K562 (cell line): Measurements from ENCODE around the gene HPS5. TPM values are rescaled to one million over a fixed set of nuclear protein-coding genes. Genes with fewer than 3 reads are reported as not detected.

Source experiments
- ATAC-seq: fragments of 200-7000 bp; cut with Tn5 transposase; 3 replicates; pipeline ENCODE4 v1.9.1; 2020; ENCODE audit warnings: moderate library complexity
- BruUV-seq: library from RNA; stranded (reverse); fragments of 400-500 nt; replicated peaks from 2 replicates; lab custom pipeline; 2021; lab: Mats Ljungman, UMichigan
- CTCF ChIA-PET: fragments of 300-600 bp; formaldehyde crosslinking; extraction: SDS; loops from one replicate; lab custom pipeline; 2021; ENCODE audit warnings: low intra/inter-chr PET ratio; lab: Yijun Ruan, JAX
- POLR2A ChIA-PET: fragments of 300-600, 350-650 bp; sonication (Branson Sonifier 250); formaldehyde crosslinking; extraction: SDS; loops from one replicate; lab custom pipeline; 2021; ENCODE audit warnings: antibody characterized with exemption, inconsistent platforms; lab: Yijun Ruan, JAX
- DNase-seq, 4 experiments: peaks; one replicate each; pipeline versions ENCODE4 v3.0.0 to v3.0.0-alpha.2; 2011 to 2018; ENCODE audit warnings: low spot score in 3 of 4, mixed read lengths in 3 of 4; ENCODE audit errors: extremely low read depth in 1 of 4
- FAIRE-seq: peaks from 2 replicates; lab custom pipeline; 2011; peaks lifted over from hg19 to GRCh38; lab: Jason Lieb, UNC
- H2AFZ ChIP-seq: 2 replicates; pipeline ENCODE4 v1.6.0; 2011; ENCODE audit warnings: low read depth, low read length, control low read depth, inconsistent platforms
- H3K27ac ChIP-seq: fragments of 200-600 bp; 3 replicates; pipeline ENCODE4 v1.8.0; 2011; ENCODE audit warnings: low read depth, mild to moderate bottlenecking, control low read depth, inconsistent platforms, low read length, moderate library complexity, mixed read lengths; ENCODE audit errors: extremely low read depth
- H3K27me3 ChIP-seq, 2 experiments: fragments of 300-600 bp in 1 of 2; 2 replicates in 1 of 2; 3 replicates in 1 of 2; pipeline versions ENCODE4 v1.6.0 to v1.8.0; 2011; ENCODE audit warnings: inconsistent platforms in 2 of 2, low read length in 2 of 2, mild to moderate bottlenecking in 1 of 2, mixed read lengths in 1 of 2, moderate library complexity in 1 of 2; ENCODE audit not compliant: control insufficient read depth in 2 of 2, insufficient read depth in 2 of 2
- H3K36me3 ChIP-seq: fragments of 300-600 bp; 3 replicates; pipeline ENCODE4 v1.8.0; 2011; ENCODE audit warnings: mild to moderate bottlenecking, low read length, inconsistent platforms; ENCODE audit not compliant: control insufficient read depth, insufficient read depth
- H3K4me1 ChIP-seq, 2 experiments: fragments of 200-600 bp in 1 of 2; replicated peaks in 1 of 2; 2 replicates in 1 of 2; 3 replicates in 1 of 2; pipeline versions ENCODE4 v1.5.1 to v1.8.0; 2011; ENCODE audit warnings: inconsistent platforms in 2 of 2, low read length in 2 of 2, mild to moderate bottlenecking in 1 of 2, mixed read lengths in 1 of 2, moderate library complexity in 1 of 2; ENCODE audit not compliant: control insufficient read depth in 2 of 2, insufficient read depth in 2 of 2
- H3K4me2 ChIP-seq: 2 replicates; pipeline ENCODE4 v1.6.1; 2011; ENCODE audit warnings: low read length, control low read depth, inconsistent platforms, mixed read lengths; ENCODE audit not compliant: insufficient read depth
- H3K4me3 ChIP-seq: fragments of 200-600 bp; sonication (generic), shearing (Covaris generic); 2 replicates; pipeline ENCODE4 v1.5.1; 2016; ENCODE audit warnings: control low read depth, inconsistent platforms
- H3K79me2 ChIP-seq: fragments of 200-600 bp; 3 replicates; pipeline ENCODE4 v1.8.0; 2011; ENCODE audit warnings: low read length, inconsistent platforms; ENCODE audit not compliant: control insufficient read depth, insufficient read depth
- H3K9ac ChIP-seq, 2 experiments: 2 replicates each; pipeline versions ENCODE4 v1.6.0 to v1.6.1; 2011; ENCODE audit warnings: low read depth in 2 of 2, low read length in 2 of 2, control low read depth in 1 of 2, inconsistent platforms in 1 of 2, mild to moderate bottlenecking in 1 of 2, mixed read lengths in 1 of 2; ENCODE audit not compliant: insufficient read depth in 1 of 2
- H3K9me1 ChIP-seq: one replicate; pipeline ENCODE4 v1.6.0; 2011; ENCODE audit warnings: inconsistent platforms, mild to moderate bottlenecking, low read length, moderate library complexity; ENCODE audit not compliant: control insufficient read depth, insufficient read depth
- H3K9me3 ChIP-seq: replicated peaks from 2 replicates; pipeline ENCODE4 v1.5.1; 2011; ENCODE audit warnings: low read depth, low read length, inconsistent platforms; ENCODE audit not compliant: control insufficient read depth, insufficient read depth
- H4K20me1 ChIP-seq: replicated peaks from 2 replicates; pipeline ENCODE4 v1.6.1; 2011; ENCODE audit warnings: low read length, inconsistent platforms, mixed read lengths; ENCODE audit not compliant: control insufficient read depth, insufficient read depth
- MEF2D ChIP-seq: conservative IDR thresholded peaks from 2 replicates; pipeline ENCODE4 v1.6.1; 2016; ENCODE audit warnings: low read depth, missing genetic modification characterization, missing compliant biosample characterization
- POLR2A ChIP-seq: fragments of 450-650 bp; conservative IDR thresholded peaks from 2 replicates; pipeline ENCODE4 v1.6.1; 2016
- SRF ChIP-seq, 2 experiments: fragments of 250-450, 450-650 bp in 1 of 2; sonication (Bioruptor Pico) in 1 of 2; sonication (generic) in 1 of 2; formaldehyde crosslinking; IDR thresholded peaks; 2 replicates each; pipeline versions ENCODE4 v1.5.0 to v1.5.1; 2020 to 2022; ENCODE audit warnings: mild to moderate bottlenecking in 1 of 2, missing genetic modification reagents in 1 of 2
- ZNF740 ChIP-seq, 3 experiments: fragments of 200-800 bp in 1 of 3; sonication (Bioruptor generic) in 1 of 3; sonication (generic) in 1 of 3; formaldehyde crosslinking in 1 of 3; IDR thresholded peaks; 2 replicates each; pipeline versions ENCODE4 v1.6.1 to v1.8.0; 2016 to 2022; ENCODE audit warnings: mild to moderate bottlenecking in 2 of 3, missing compliant biosample characterization in 2 of 3, missing genetic modification characterization in 2 of 3, missing genetic modification reagents in 1 of 3
- WGBS: fragments of 100-300 bp; shearing (Covaris generic); methylation state at CpG from one replicate; pipeline ENCODE4 v1.1.6; 2016; ENCODE audit warnings: low coverage, mixed read lengths; ENCODE audit not compliant: insufficient coverage; ENCODE audit errors: missing lambda C conversion rate; 5-methylcytosine and 5-hydroxymethylcytosine counted together
- in situ Hi-C: fragments of 300-500 bp; cut with MboI; formaldehyde crosslinking; loops from 4 replicates; pipeline ENCODE4 v1.15.0; 2018; ENCODE audit warnings: inconsistent platforms, mixed read lengths
- intact Hi-C: fragments of 100-400 bp; cut with micrococcal nuclease; formaldehyde crosslinking; loops from 2 replicates; pipeline ENCODE4 v1.14.2; 2022
- polyA plus RNA-seq, 8 experiments: library from polyadenylated mRNA; depleted of rRNA in 4 of 8; stranded (reverse) in 5 of 8; unstranded in 3 of 8; fragments of >200 nt; fragmentation: Nextera tagmentation in 2 of 8; fragmentation: Illumina TruSeq in 1 of 8; extraction: Ambion mirVana in 2 of 8; extraction: Trizol in 1 of 8; gene quantifications; 2 replicates each; pipeline versions ENCODE4 v1.2.1 to v1.2.3, GENCODE V29; 2011 to 2014; ENCODE audit warnings: inconsistent platforms in 1 of 8, missing spikeins in 1 of 8
- total RNA-seq, 7 experiments: library from RNA; depleted of rRNA in 6 of 7; stranded (reverse); fragments of >200 nt in 6 of 7; fragmentation: Illumina TruSeq in 2 of 7; extraction: Trizol in 2 of 7; gene quantifications; 2 replicates each; pipeline versions ENCODE4 v1.2.1 to v1.2.3, GENCODE V29; 2011 to 2021; ENCODE audit warnings: low replicate concordance in 1 of 7
- TF ChIP-seq, protein P1 (sequence below): sonication (generic); formaldehyde crosslinking; IDR thresholded peaks from 2 replicates; pipeline ENCODE4 v1.8.0; 2022; ENCODE audit warnings: missing genetic modification reagents, mild to moderate bottlenecking, borderline replicate concordance

HPS5 gene
- total and polyA plus RNA-seq, 9 of the 15 experiments (the other 6 are each of a cell fraction or from before 2014, with no cell fraction given), result 12.2 to 28.1 (median 16.8) TPM

DNA sequence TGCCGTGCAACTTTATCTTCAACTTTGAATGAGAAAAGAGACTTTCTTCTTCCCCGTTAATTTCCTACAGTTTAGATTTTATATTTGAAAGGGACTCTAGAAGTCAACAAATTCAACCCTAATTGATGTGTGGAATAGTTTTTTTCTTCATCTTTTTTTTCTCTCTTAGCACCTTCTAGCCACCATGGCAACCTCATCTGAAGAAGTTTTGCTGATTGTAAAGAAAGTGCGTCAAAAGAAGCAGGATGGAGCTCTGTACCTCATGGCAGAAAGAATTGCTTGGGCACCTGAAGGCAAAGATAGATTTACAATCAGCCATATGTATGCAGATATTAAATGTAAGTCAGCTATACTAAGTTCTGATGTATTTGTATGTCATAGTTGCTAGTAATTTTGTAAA is 11.0 kb upstream of the HPS5 start:
- Histone ChIP-seq H3K9me1 (no peaks in the 10 kb centered on the region), H3K9ac (no peak overlapping the region), H3K79me2 (peaks cover 57% of the 10 kb centered on the region), H3K27me3 (no peaks in the 10 kb centered on the region), H3K4me1 (peaks cover 7 to 18% of the 10 kb centered on the region in 2 experiments), H4K20me1 (no peaks in the 10 kb centered on the region), H3K4me2 (no peak overlapping the region), H3K27ac (no peak overlapping the region), H2AFZ (no peak overlapping the region), H3K9me3 (no peaks in the 10 kb centered on the region), H3K36me3 (peaks cover 88% of the 10 kb centered on the region), H3K4me3 (no peak overlapping the region)
- ChIA-PET POLR2A (no interaction called here), CTCF (no interaction called here)
- no peak for TF ChIP-seq ZNF740 (CRISPR knock-in tag; IDR thresholded peaks at IDR 0.05)
- no peak for TF ChIP-seq ZNF740 (tag; IDR thresholded peaks at IDR 0.05)
- TF ChIP-seq MEF2D, result no peak
- in situ Hi-C loops, result no loop called here
- no peak for ATAC-seq
- 97% methylated on average over 3 of the region's 3 CpGs for WGBS
- no TSS peak for BruUV-seq
- intact Hi-C loops, result no loop called here
- DNase-seq, result no peak
- FAIRE-seq, result no peak

DNA sequence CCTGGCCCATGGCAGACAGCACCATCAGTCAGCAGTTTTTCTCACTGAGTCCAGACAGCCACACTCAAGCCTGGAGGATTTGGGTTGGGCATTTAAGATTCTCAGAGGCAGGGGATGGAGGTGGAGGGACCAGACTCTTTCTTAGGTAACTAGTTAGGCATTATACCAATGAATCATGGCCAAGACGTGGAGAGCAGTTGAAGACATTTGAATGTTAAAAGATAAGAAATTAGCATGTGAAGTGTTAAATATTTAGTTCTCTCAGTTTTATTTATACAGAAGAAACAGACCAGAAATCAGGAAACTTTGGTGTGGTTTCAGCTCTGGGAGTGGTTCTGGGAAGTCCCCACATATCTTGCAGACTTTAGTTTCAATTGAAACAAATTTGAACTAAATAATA is 10.4 kb upstream of the HPS5 start:
- no peak overlapping the region for H3K27ac ChIP-seq
- peaks cover 12 to 24% of the 10 kb centered on the region in 2 experiments for H3K4me1 ChIP-seq
- no peak overlapping the region for H2AFZ ChIP-seq
- BruUV-seq, result no TSS peak
- H3K4me3 ChIP-seq, result no peak overlapping the region
- no peaks in the 10 kb centered on the region for H3K27me3 ChIP-seq
- H3K9me1 ChIP-seq, result no peaks in the 10 kb centered on the region
- POLR2A ChIA-PET, result interaction anchor here (1.0 kb wide), 1 partner anchor 77 kb away, joined by 3 read pairs; no protein-coding TSS in a partner anchor
- H4K20me1 ChIP-seq, result no peaks in the 10 kb centered on the region
- intact Hi-C loops, result no loop called here
- H3K9ac ChIP-seq, result no peak overlapping the region
- ATAC-seq, result no peak
- peaks cover 63% of the 10 kb centered on the region for H3K79me2 ChIP-seq
- TF ChIP-seq SRF (CRISPR knock-in tag; IDR thresholded peaks at IDR 0.05), result no peak
- 0 out of 2 replicates have a peak, but pooled peaks have one; percentile 23 for TF ChIP-seq POLR2A
- TF ChIP-seq, protein P1, sequence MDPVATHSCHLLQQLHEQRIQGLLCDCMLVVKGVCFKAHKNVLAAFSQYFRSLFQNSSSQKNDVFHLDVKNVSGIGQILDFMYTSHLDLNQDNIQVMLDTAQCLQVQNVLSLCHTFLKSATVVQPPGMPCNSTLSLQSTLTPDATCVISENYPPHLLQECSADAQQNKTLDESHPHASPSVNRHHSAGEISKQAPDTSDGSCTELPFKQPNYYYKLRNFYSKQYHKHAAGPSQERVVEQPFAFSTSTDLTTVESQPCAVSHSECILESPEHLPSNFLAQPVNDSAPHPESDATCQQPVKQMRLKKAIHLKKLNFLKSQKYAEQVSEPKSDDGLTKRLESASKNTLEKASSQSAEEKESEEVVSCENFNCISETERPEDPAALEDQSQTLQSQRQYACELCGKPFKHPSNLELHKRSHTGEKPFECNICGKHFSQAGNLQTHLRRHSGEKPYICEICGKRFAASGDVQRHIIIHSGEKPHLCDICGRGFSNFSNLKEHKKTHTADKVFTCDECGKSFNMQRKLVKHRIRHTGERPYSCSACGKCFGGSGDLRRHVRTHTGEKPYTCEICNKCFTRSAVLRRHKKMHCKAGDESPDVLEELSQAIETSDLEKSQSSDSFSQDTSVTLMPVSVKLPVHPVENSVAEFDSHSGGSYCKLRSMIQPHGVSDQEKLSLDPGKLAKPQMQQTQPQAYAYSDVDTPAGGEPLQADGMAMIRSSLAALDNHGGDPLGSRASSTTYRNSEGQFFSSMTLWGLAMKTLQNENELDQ (CRISPR knock-in tag), result no peak
- TF ChIP-seq, all 486 proteins: peak for 1
- peaks cover 89% of the 10 kb centered on the region for H3K36me3 ChIP-seq
- CTCF ChIA-PET, result no interaction called here
- WGBS, result 67% methylated on average over 1 of the region's 1 CpG
- DNase-seq (no peak), FAIRE-seq (no peak)
- no peaks in the 10 kb centered on the region for H3K9me3 ChIP-seq
- no peak overlapping the region for H3K4me2 ChIP-seq
- in situ Hi-C loops, result no loop called here
